Measurements from ENCODE around the gene RND2.

DNA sequence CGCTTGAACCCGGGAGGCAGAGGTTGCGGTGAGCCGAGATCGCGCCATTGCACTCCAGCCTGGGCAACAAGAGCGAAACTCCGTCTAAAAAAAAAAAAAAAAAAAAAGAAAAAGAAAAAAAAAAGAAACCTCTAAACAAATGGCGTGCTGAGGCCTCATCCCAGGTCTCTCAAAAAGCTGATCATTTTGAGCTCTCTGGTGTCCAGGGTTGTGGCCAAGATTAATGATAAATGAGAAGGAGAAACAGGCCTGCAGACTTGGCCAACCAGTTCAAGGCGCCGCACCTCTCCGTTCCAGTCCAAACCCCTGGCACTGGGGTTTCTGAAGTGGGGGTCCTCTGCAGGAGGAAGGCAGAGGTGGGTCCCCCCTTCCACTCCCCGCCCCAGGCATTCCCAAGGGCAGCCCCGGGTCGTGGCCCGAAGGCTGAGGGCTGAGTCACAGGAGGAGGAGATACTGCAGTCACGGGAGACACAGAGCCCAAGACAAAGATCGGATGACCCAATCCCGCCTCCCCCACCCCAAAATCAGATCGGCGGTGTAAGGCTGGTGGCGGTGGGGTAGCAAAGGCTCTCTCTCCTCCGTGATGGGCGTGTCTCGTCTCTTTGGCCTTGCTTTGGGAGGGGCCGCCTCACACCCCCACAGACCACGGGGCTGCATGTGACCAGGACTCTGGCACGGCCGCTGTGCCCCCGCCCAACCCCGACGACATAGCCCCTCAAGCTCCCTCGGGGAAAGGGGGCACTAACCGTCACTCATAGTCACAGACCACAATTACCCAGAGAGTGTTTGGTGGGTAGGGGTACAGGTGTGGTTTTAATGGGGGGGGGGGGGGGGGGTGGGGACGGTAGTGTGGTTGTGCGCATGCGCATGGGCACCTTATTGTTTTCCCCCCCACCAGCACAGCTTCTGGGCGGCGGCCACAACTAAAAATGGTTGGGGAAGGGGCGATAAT lies 4.0 kb upstream of the RND2 start:
- TF ChIP-seq, protein P1, sequence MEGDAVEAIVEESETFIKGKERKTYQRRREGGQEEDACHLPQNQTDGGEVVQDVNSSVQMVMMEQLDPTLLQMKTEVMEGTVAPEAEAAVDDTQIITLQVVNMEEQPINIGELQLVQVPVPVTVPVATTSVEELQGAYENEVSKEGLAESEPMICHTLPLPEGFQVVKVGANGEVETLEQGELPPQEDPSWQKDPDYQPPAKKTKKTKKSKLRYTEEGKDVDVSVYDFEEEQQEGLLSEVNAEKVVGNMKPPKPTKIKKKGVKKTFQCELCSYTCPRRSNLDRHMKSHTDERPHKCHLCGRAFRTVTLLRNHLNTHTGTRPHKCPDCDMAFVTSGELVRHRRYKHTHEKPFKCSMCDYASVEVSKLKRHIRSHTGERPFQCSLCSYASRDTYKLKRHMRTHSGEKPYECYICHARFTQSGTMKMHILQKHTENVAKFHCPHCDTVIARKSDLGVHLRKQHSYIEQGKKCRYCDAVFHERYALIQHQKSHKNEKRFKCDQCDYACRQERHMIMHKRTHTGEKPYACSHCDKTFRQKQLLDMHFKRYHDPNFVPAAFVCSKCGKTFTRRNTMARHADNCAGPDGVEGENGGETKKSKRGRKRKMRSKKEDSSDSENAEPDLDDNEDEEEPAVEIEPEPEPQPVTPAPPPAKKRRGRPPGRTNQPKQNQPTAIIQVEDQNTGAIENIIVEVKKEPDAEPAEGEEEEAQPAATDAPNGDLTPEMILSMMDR (IDR thresholded peaks at IDR 0.05): no peak
- TF ChIP-seq POLR2A (IDR thresholded peaks at IDR 0.05): peak; percentile 39
- peak; percentile 70 to 81 (median 75) for TF ChIP-seq POLR2AphosphoS5 (IDR thresholded peaks at IDR 0.05)

Measured in breast epithelium (tissue), 3 donors.